Rectal smooth muscle tissue (tissue), 1 donor: ENCODE results near the gene ARID5B.

Experiments
- H3K27ac ChIP-seq: one replicate; pipeline ENCODE4 v1.7.0; 2013; ENCODE audit warnings: low read depth, low read length, inconsistent platforms
- H3K27me3 ChIP-seq: one replicate; pipeline ENCODE4 v1.7.0; 2013; ENCODE audit warnings: low read length; ENCODE audit not compliant: control insufficient read depth, insufficient read depth
- H3K36me3 ChIP-seq: one replicate; pipeline ENCODE4 v1.7.0; 2013; ENCODE audit warnings: low read length; ENCODE audit not compliant: control insufficient read depth, insufficient read depth
- H3K4me1 ChIP-seq: one replicate; pipeline ENCODE4 v1.7.0; 2013; ENCODE audit warnings: low read length; ENCODE audit not compliant: control insufficient read depth, insufficient read depth
- H3K4me3 ChIP-seq: one replicate; pipeline ENCODE4 v1.7.0; 2013; ENCODE audit warnings: low read length
- H3K9ac ChIP-seq: one replicate; pipeline ENCODE4 v1.7.0; 2013; ENCODE audit warnings: low read length

ARID5B gene

DNA sequence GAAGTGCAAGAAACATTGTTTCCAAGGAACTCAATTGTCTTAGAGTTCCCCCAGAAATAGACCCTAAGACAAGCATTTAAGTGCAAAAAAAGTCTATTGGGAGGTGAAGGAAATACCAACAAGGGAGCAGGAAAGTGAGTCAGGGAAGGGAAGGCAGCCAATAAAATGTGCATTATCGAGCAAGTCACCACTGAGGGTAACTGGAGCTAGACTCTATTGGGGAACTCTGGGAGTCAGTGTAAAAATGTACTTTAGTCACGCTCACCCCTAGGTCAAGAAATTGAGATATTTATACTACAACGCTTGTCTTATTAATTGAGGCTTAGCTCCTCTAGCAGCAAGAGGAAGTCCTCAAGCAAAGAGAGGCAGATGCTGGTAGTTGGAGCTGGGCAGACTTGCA lies 229.4 kb downstream of the ARID5B start:
- no peak overlapping the region for H3K4me3 ChIP-seq
- H3K27ac ChIP-seq = no peak overlapping the region
- no peak overlapping the region for H3K9ac ChIP-seq
- no peaks in the 10 kb centered on the region for H3K27me3 ChIP-seq
- no peaks in the 10 kb centered on the region for H3K4me1 ChIP-seq
- no peaks in the 10 kb centered on the region for H3K36me3 ChIP-seq

DNA sequence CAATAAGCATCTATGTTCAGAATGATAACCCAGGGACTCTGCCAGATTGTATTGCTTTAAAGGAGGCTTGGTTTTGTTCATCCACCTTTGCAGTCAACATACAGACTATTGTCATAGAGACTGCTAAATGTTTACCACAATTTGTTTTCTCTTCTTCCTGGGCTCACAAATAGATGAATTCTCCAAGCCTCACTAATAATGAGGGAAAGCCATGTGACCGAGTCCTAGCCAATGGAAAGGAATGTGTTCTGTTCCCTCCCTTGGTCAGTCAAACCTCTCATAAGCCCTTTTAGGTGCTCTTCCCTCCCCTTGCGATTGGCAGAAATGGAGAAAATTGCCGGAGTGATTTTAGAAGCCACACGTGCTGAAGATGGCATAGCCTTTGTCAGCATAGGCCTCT lies 230.2 kb downstream of the ARID5B start:
- no peaks in the 10 kb centered on the region for H3K27me3 ChIP-seq
- no peak overlapping the region for H3K27ac ChIP-seq
- H3K36me3 ChIP-seq = no peaks in the 10 kb centered on the region
- H3K4me1 ChIP-seq = no peaks in the 10 kb centered on the region
- H3K9ac ChIP-seq = no peak overlapping the region
- H3K4me3 ChIP-seq = no peak overlapping the region

DNA sequence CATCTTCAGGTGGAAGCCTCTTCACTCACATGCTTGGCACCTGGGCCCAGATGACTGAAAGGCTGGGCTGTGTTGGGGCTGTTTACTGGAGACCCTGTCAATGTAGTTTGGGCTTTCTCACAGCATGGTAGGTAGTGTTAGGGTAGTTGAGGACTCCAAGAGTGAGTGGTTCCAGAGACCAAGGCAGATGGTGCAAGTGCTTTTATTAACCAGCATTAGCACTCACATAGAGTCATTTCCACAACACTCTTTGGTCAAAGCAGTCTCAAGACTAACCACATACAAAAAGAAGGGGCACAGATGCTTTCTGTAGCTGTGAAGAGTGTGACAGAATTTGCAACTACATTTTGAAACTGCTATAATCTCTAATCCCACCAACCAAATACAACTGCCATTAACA lies 232.1 kb downstream of the ARID5B start:
- Histone ChIP-seq H3K36me3 (no peaks in the 10 kb centered on the region), H3K27ac (no peak overlapping the region), H3K9ac (no peak overlapping the region), H3K27me3 (no peaks in the 10 kb centered on the region), H3K4me1 (no peaks in the 10 kb centered on the region), H3K4me3 (no peak overlapping the region)

GRCh38 chr10:62136931-62137330 lies 235.4 kb downstream of the ARID5B start:
- H3K27me3 ChIP-seq = no peaks in the 10 kb centered on the region
- no peak overlapping the region for H3K27ac ChIP-seq
- no peaks in the 10 kb centered on the region for H3K36me3 ChIP-seq
- H3K4me1 ChIP-seq = no peaks in the 10 kb centered on the region
- H3K4me3 ChIP-seq = no peak overlapping the region
- H3K9ac ChIP-seq = no peak overlapping the region
